CD14-positive monocyte (primary cell): ENCODE data around the gene DTWD2. TPM values are rescaled to one million over a fixed set of nuclear protein-coding genes. Genes with fewer than 3 reads are reported as not detected.

Experiments
- DNase-seq, 3 donors: peaks; one replicate each; pipeline ENCODE4 v3.0.0-alpha.2; 2011 to 2022
- H2AFZ ChIP-seq: 2 replicates; pipeline ENCODE4 v1.6.0; 2012; ENCODE audit warnings: mild to moderate bottlenecking, low read depth, low read length, inconsistent platforms; ENCODE audit not compliant: insufficient read depth, poor library complexity, severe bottlenecking
- H3K27ac ChIP-seq, 2 donors: 1 replicate in 1 of 2; 2 replicates in 1 of 2; pipeline ENCODE4 v1.5.1; 2012 to 2013; ENCODE audit warnings: low read length in 2 of 2, control low read depth in 1 of 2, inconsistent platforms in 1 of 2, low read depth in 1 of 2, mild to moderate bottlenecking in 1 of 2
- H3K27me3 ChIP-seq, 2 donors: one replicate each; pipeline versions ENCODE4 v1.6.0 to v1.6.1; 2011 to 2013; ENCODE audit warnings: low read length in 2 of 2; ENCODE audit not compliant: control insufficient read depth in 2 of 2, insufficient read depth in 2 of 2
- H3K36me3 ChIP-seq, 2 donors: replicated peaks in 1 of 2; 1 replicate in 1 of 2; 2 replicates in 1 of 2; pipeline versions ENCODE4 v1.5.1 to v1.6.1; 2012 to 2013; ENCODE audit warnings: low read length in 2 of 2, control low read depth in 1 of 2, inconsistent platforms in 1 of 2, mild to moderate bottlenecking in 1 of 2; ENCODE audit not compliant: insufficient read depth in 2 of 2, control insufficient read depth in 1 of 2
- H3K4me1 ChIP-seq, 2 donors: 1 replicate in 1 of 2; 2 replicates in 1 of 2; pipeline versions ENCODE4 v1.5.1 to v1.6.1; 2012 to 2013; ENCODE audit warnings: low read length in 2 of 2, control low read depth in 1 of 2, inconsistent platforms in 1 of 2, mild to moderate bottlenecking in 1 of 2, moderate library complexity in 1 of 2; ENCODE audit not compliant: insufficient read depth in 2 of 2, control insufficient read depth in 1 of 2
- H3K4me2 ChIP-seq: replicated peaks from 2 replicates; pipeline ENCODE3; 2012; ENCODE audit warnings: low read length, moderate library complexity, mild to moderate bottlenecking; ENCODE audit not compliant: poor library complexity, severe bottlenecking; ENCODE audit errors: extremely low read depth
- H3K4me3 ChIP-seq, 3 experiments: fragments of 200-600 bp in 1 of 3; sonication (generic) in 1 of 3; replicated peaks in 1 of 3; 1 replicate in 2 of 3; 2 replicates in 1 of 3; pipeline ENCODE4 v1.5.1; 2011 to 2013; ENCODE audit warnings: low read length in 3 of 3, mild to moderate bottlenecking in 3 of 3, control low read depth in 2 of 3, low read depth in 2 of 3, inconsistent platforms in 1 of 3, moderate library complexity in 1 of 3
- H3K79me2 ChIP-seq: 2 replicates; pipeline ENCODE4 v1.6.0; 2012; ENCODE audit warnings: mild to moderate bottlenecking, control low read depth, inconsistent platforms, low read length, moderate library complexity; ENCODE audit not compliant: insufficient read depth
- H3K9ac ChIP-seq: 2 replicates; pipeline ENCODE4 v1.6.0; 2017; ENCODE audit warnings: low read length, mild to moderate bottlenecking; ENCODE audit not compliant: insufficient read depth, poor library complexity, severe bottlenecking
- H3K9me3 ChIP-seq, 2 donors: replicated peaks in 1 of 2; 1 replicate in 1 of 2; 2 replicates in 1 of 2; pipeline versions ENCODE4 v1.5.1 to v1.6.1; 2012 to 2013; ENCODE audit warnings: low read length in 2 of 2, control low read depth in 1 of 2; ENCODE audit not compliant: control insufficient read depth in 1 of 2, insufficient read depth in 1 of 2
- H4K20me1 ChIP-seq: 2 replicates; pipeline ENCODE4 v1.6.0; 2012; ENCODE audit warnings: mild to moderate bottlenecking, low read length, control low read depth, moderate library complexity; ENCODE audit not compliant: insufficient read depth
- H3K27ac Mint-ChIP-seq, 7 donors: one replicate each; pipeline ENCODE4 v1.8.0; 2020; ENCODE audit warnings: mild to moderate bottlenecking in 7 of 7, mixed read lengths in 7 of 7, moderate library complexity in 6 of 7, inconsistent platforms in 2 of 7
- H3K27me3 Mint-ChIP-seq, 3 donors: one replicate each; pipeline ENCODE4 v1.8.0; 2021 to 2022; ENCODE audit warnings: low read depth in 3 of 3, mild to moderate bottlenecking in 3 of 3, mixed read lengths in 3 of 3, moderate library complexity in 3 of 3, inconsistent platforms in 1 of 3
- H3K36me3 Mint-ChIP-seq, 2 donors: one replicate each; pipeline ENCODE4 v1.8.0; 2020; ENCODE audit warnings: mixed read lengths in 2 of 2, inconsistent platforms in 1 of 2, mild to moderate bottlenecking in 1 of 2
- H3K4me1 Mint-ChIP-seq: one replicate; pipeline ENCODE4 v1.8.0; 2020; ENCODE audit warnings: mild to moderate bottlenecking, mixed read lengths
- H3K4me3 Mint-ChIP-seq, 2 donors: one replicate each; pipeline ENCODE4 v1.8.0; 2020; ENCODE audit warnings: mild to moderate bottlenecking in 2 of 2, mixed read lengths in 2 of 2, moderate library complexity in 1 of 2
- H3K9me3 Mint-ChIP-seq, 7 donors: one replicate each; pipeline ENCODE4 v1.8.0; 2020 to 2022; ENCODE audit warnings: mixed read lengths in 7 of 7, mild to moderate bottlenecking in 6 of 7, moderate library complexity in 6 of 7, inconsistent platforms in 2 of 7
- CTCF ChIP-seq: fragments of 200-600 bp; IDR thresholded peaks from one replicate; pipeline ENCODE4 v1.8.0; 2022; ENCODE audit warnings: antibody characterized with exemption, mild to moderate bottlenecking
- WGBS: methylation state at CpG from one replicate; pipeline ENCODE4 v1.1.5; 2013; ENCODE audit warnings: missing lambda C conversion rate; ENCODE audit not compliant: insufficient coverage; 5-methylcytosine and 5-hydroxymethylcytosine counted together
- intact Hi-C, 2 donors: fragments of 100-400 bp; cut with micrococcal nuclease; formaldehyde crosslinking; loops; one replicate each; pipeline versions ENCODE4 v1.15.0 to v1.15.1; 2023
- polyA plus RNA-seq, 3 donors: library from polyadenylated mRNA; depleted of rRNA in 1 of 3; unstranded in 2 of 3; stranded (reverse) in 1 of 3; fragments of 300-500 nt in 2 of 3; fragments of >200 nt in 1 of 3; fragmentation: Illumina TruSeq in 2 of 3; gene quantifications; 1 replicate in 2 of 3; 2 replicates in 1 of 3; pipeline ENCODE4 v1.2.3, GENCODE V29; 2012 to 2021

The DTWD2 gene
- polyA plus RNA-seq, 3 donors: 1.2 to 2.7 (median 2.5) TPM

- peak overlapping the region in 6 of 7 donors; percentile 27 to 91 (median 76) for H3K27ac Mint-ChIP-seq
- Histone ChIP-seq H3K4me2 (peak overlapping the region; percentile 54), H4K20me1 (no peaks in the 10 kb centered on the region), H3K27me3 (no peaks in the 10 kb centered on the region), H2AFZ (peak overlapping the region; percentile 76), H3K4me1 (peaks cover 20 to 26% of the 10 kb centered on the region in 2 donors), H3K27ac (peak overlapping the region; percentile 10 to 78), H3K79me2 (no peaks in the 10 kb centered on the region), H3K9ac (no peak overlapping the region), H3K4me3 (peak overlapping the region in 2 of 3 experiments; percentile 23 to 42), H3K9me3 (no peaks in the 10 kb centered on the region), H3K36me3 (no peaks in the 10 kb centered on the region)
- peak overlapping the region; percentile 56 to 78 for H3K4me3 Mint-ChIP-seq
- no peaks in the 10 kb centered on the region for H3K9me3 Mint-ChIP-seq
- DNase-seq: no peak
- H3K36me3 Mint-ChIP-seq: no peaks in the 10 kb centered on the region
- WGBS: 80% methylated on average over 2 of the region's 3 CpGs
- peaks cover 0 to 4% (median 2%) of the 10 kb centered on the region in 3 donors for H3K27me3 Mint-ChIP-seq
- peaks cover 28% of the 10 kb centered on the region for H3K4me1 Mint-ChIP-seq
- intact Hi-C loops: no loop called here
- no peak for TF ChIP-seq CTCF
Measured at GRCh38 chr5:119033135-119033534, 44.8 kb upstream of the DTWD2 start.

- DNase-seq: peak; percentile 57 to 79 (median 69)
- no peaks in the 10 kb centered on the region for H3K36me3 ChIP-seq
- H3K4me1 Mint-ChIP-seq: peaks cover 28% of the 10 kb centered on the region
- H3K79me2 ChIP-seq: no peaks in the 10 kb centered on the region
- H3K36me3 Mint-ChIP-seq: no peaks in the 10 kb centered on the region
- peaks cover 20 to 26% of the 10 kb centered on the region in 2 donors for H3K4me1 ChIP-seq
- peak overlapping the region; percentile 76 for H2AFZ ChIP-seq
- peak overlapping the region; percentile 59 to 91 (median 73) for H3K27ac Mint-ChIP-seq
- peaks cover 0 to 4% (median 2%) of the 10 kb centered on the region in 3 donors for H3K27me3 Mint-ChIP-seq
- H3K4me2 ChIP-seq: peak overlapping the region; percentile 54
- H3K9me3 ChIP-seq: no peaks in the 10 kb centered on the region
- no CpG with 5 or more reads among the region's 3 CpGs for WGBS
- no peak for TF ChIP-seq CTCF
- peak overlapping the region; percentile 56 to 78 for H3K4me3 Mint-ChIP-seq
- peak overlapping the region; percentile 12 to 78 for H3K27ac ChIP-seq
- H3K9ac ChIP-seq: no peak overlapping the region
- no peaks in the 10 kb centered on the region for H3K27me3 ChIP-seq
- no peaks in the 10 kb centered on the region for H3K9me3 Mint-ChIP-seq
- H4K20me1 ChIP-seq: no peaks in the 10 kb centered on the region
- peak overlapping the region in 2 of 3 experiments; percentile 23 to 42 for H3K4me3 ChIP-seq
- intact Hi-C loops: no loop called here
Measured at GRCh38 chr5:119032656-119033055, 44.3 kb upstream of the DTWD2 start.
